GM21723 (cell line): Measurements from ENCODE around the gene PSME1.

Experiments used
- ATAC-seq: cut with Tn5 transposase; IDR thresholded peaks from one replicate; pipeline ENCODE4 v1.9.1; 2021; ENCODE audit warnings: mild to moderate bottlenecking, moderate library complexity; ENCODE audit not compliant: unreplicated experiment

The PSME1 gene

GRCh38 chr14:24145690-24146452, 9.9 kb downstream of the PSME1 start:
- no peak for ATAC-seq

GRCh38 chr14:24146453-24146977, 10.5 kb downstream of the PSME1 start, which contains the start of gene PSME2:
PSME2 (minus strand) TSS chr14:24146610; CDS start chr14:24146581, 29 bp downstream.
- ATAC-seq = peak; percentile 64

DNA sequence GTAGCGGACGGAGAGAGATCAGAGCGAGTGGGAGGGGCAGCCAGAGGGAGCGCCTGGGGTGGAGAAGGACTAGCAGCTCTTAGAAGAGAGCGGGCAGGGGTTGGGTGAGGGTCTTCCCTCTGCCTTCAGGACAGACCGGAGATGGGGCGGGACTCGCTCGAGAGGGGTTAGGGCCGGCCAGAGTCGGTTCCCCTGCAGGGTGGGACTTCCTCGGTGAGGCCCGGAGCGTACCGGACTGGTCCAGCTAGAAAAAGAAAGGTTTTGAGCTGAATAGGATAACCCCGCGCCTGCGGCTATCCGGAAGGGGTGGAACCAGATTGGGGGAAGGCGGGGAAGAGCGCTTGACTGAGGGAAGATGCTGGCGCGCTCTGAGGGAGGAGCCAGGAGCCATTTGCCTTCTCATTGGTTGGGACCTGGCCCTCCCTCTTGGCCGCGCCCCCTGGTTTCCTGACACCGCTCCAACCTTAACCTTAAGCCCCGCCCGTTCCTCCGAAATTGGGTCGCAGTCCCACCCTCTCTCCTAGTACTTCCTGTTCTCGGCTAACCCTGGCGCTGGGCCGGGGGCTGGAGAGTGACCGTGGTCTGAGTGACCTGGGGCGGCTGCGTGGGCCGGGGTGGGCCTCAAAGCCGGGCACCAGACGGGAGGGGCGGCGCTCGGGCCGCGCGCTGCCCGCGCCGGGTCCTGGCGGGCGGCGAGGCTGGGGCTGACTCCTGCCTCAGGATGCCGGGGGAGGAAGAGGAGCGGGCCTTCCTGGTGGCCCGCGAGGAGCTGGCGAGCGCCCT, 11.2 kb downstream of the PSME1 start, which contains the start of gene RNF31:
Gene RNF31 (plus strand): TSS at position 521 of the 783 bp plus-strand sequence. CDS start 201 bp downstream, at position 722.
- peak; percentile 87 for ATAC-seq

DNA sequence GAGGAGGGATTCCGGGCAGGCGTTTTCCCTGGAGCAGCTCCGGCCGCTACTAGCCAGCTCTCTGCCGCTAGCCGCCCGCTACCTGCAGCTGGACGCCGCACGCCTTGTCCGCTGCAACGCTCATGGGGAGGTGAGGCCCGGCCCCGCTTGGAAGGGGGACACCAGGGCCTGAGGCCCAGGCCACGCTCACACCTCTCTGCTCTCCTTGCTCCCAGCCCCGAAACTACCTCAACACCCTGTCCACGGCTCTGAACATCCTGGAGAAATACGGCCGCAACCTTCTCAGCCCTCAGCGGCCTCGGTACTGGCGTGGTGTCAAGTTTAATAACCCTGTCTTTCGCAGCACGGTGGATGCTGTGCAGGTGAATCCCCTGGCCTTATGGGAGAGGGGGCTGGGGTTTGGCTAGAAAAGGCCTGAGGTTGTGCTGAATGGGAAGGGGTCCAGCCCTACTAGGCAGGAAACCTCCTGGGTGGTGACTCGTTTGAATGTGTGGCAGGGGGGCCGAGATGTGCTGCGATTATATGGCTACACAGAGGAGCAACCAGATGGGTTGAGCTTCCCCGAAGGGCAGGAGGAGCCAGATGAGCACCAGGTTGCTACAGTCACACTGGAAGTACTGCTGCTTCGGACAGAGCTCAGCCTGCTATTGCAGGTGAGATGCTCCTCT, 11.9 kb downstream of the PSME1 start:
- no peak for ATAC-seq

DNA sequence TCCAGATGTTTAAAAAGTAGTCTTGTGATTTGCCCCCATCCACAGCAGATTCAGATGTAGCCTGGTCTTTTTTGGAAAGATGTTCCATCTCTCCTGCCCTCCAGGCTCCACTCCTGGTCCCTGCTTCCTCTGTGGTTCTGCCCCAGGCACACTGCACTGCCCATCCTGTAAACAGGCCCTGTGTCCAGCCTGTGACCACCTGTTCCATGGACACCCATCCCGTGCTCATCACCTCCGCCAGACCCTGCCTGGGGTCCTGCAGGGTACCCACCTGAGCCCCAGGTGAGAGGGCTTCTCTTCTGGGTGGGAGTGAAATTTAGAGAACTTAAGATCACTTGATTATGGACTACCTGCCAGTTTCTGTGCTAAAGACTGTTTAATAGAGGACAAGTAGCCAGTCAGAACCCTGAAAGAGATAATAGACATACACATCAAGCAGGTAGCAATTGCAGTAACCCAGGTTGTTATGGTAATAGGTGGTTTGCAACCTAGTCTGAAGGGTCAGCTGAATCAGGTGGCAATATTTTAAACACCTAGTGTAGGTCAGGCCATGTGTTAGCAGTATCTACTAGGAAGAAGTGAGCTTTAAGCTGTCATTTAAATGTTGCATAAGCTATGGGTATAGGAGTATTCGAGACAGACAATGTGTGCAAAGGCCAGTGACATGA, 13.4 kb downstream of the PSME1 start:
- no peak for ATAC-seq

GRCh38 chr14:24150061-24150460, 14.1 kb downstream of the PSME1 start:
- no peak for ATAC-seq

GRCh38 chr14:24150567-24150966, 14.6 kb downstream of the PSME1 start:
- ATAC-seq = no peak

DNA sequence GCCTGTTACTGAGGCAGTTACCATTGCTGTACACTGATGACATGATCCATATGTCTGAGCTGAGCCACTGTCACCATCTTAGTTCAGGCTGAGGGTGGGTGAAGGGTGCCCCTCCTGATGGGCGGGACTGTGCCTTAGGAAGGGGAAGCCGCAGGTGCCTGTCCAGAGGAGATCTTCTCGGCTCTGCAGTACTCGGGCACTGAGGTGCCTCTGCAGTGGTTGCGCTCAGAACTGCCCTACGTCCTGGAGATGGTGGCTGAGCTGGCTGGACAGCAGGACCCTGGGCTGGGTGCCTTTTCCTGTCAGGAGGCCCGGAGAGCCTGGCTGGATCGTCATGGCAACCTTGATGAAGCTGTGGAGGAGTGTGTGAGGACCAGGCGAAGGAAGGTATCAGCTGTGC, 15.0 kb downstream of the PSME1 start:
- ATAC-seq = no peak

GRCh38 chr14:24151404-24152080, 15.5 kb downstream of the PSME1 start:
- no peak for ATAC-seq

DNA sequence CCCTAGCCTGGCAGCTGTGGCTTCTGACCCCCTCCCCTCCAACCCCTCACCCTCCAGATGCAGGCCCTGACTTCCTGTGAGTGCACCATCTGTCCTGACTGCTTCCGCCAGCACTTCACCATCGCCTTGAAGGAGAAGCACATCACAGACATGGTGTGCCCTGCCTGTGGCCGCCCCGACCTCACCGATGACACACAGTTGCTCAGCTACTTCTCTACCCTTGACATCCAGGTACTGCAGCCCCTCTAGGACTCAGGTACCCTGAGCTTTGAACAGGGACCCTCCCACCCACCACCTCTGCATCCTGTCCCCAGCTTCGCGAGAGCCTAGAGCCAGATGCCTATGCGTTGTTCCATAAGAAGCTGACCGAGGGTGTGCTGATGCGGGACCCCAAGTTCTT, 19.1 kb downstream of the PSME1 start:
- ATAC-seq = no peak

DNA sequence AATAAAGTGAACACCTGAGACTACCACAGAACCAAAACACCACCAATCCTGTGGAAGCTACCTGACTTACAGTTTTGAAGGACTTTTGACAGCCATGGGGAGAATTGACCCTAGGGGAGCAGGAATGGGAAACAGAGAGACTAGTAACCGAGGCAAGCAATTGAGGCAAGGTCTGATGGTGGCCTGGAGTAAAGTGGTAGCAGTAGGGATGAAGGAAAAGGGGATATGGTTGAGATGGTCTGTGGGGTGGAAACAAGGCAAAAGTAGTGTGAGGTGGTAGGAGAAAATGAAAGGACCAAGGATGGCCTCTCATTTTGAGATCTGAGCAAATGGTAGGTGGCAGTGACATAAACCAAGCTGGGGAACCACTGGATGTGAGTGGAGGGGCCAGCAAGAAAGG, 20.8 kb downstream of the PSME1 start:
- no peak for ATAC-seq

- no peak for ATAC-seq
These were observed 21.3 kb downstream of the PSME1 start for GRCh38 chr14:24157331-24157730.

DNA sequence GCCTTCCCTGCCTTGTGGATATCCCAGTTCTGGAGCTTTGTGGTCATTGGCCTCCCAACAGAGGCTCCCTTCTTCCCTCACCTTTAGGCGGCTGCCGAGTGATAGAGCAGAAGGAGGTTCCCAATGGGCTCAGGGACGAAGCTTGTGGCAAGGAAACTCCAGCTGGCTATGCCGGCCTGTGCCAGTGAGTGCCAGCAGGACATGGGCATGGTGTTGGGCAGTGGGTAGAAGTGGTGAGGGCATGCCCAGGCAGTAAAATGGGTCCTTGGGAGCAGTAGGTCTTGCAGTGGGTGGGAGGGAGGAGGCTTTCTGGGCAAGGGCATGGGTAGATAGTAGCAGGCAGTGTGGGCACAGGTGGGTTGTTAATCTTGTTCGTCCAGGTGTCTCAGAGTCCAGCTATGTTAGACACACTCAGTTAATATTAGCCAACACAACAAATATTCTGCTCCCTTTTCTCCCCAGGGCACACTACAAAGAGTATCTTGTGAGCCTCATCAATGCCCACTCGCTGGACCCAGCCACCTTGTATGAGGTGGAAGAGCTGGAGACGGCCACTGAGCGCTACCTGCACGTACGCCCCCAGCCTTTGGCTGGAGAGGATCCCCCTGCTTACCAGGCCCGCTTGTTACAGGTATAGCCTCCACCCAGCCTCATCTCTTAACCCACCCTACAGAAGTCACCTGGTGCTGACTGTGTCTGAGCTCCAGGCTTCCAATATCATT, 23.9 kb downstream of the PSME1 start:
- ATAC-seq = no peak

DNA sequence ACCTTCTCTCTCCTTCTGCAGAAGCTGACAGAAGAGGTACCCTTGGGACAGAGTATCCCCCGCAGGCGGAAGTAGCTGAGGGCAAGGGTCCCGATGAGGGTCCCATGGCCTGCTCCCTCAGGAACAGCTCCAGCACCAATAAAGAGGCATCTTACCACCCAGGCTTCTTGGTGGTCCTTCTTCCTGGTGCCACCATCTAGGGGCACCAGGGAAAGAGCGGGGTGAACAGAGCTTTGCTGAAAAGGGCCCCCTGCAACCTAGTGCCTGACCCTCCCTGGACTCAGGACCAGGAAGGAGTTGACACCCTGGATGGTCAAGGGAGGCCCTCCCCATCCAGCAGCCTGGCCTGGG, 24.5 kb downstream of the PSME1 start:
- peak; percentile 2 for ATAC-seq

GRCh38 chr14:24160850-24161804, 25.1 kb downstream of the PSME1 start, which contains the start of gene IRF9:
IRF9 (plus strand) TSS chr14:24161265; CDS start chr14:24162145, 880 bp downstream.
- peak; percentile 85 for ATAC-seq

DNA sequence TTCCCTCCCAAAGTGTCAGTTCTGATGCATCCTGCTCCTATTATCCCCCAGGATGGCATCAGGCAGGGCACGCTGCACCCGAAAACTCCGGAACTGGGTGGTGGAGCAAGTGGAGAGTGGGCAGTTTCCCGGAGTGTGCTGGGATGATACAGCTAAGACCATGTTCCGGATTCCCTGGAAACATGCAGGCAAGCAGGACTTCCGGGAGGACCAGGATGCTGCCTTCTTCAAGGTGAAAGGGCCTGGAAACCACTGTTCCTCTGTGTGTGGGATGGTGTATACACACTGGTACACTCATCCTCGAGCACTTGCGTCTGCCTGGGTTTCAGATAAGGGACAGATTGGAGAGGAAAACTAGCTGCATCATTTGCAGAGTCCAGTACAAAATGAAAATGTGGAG, 26.1 kb downstream of the PSME1 start:
- ATAC-seq = no peak

DNA sequence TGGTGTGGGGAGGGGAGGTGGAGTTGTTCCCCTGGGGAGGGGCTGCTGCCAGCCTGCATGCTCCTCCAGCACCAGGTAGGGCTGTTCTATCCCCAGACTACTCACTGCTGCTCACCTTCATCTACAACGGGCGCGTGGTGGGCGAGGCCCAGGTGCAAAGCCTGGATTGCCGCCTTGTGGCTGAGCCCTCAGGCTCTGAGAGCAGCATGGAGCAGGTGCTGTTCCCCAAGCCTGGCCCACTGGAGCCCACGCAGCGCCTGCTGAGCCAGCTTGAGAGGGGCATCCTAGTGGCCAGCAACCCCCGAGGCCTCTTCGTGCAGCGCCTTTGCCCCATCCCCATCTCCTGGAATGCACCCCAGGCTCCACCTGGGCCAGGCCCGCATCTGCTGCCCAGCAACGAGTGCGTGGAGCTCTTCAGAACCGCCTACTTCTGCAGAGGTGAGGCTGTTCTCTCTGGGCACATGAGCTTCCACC, 28.6 kb downstream of the PSME1 start:
- ATAC-seq = no peak

- no peak for ATAC-seq
These were observed 29.8 kb downstream of the PSME1 start for GRCh38 chr14:24165785-24166184.
